ENCODE results near the gene OLFML2A.

DNA sequence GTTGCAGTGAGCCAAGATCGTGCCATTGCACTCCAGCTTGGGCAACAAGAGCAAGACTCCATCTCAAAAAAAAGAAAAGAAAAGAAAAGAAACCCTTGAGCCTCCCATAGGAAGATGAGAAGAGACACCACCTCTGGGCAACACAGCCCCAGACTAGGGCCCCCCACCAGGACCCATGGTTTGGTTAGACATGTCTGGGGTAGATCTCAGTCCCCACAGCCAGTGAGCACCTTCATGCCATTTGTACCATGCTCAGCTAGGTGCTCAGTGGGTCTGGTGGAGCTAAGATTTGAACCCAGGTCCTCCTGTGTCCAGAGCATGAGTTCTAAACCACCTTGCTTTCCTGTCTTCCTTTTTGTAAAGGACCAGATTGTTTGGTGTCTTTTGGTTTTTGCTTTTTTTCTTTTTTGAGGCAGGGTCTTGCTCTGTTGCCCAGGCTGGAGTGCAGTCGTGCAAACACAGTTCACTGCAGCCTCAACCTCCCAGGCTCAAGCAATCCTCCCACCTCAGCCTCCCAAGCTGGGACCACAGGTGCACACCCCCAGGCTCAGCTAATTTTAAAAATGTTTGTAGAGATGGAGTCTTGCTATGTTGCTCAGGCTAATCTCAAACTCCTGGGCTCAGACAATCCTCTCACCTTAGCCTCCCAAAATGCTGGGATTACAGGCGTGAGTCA, 11.7 kb downstream of the OLFML2A start:
- TF ChIP-seq EP300 (IDR thresholded peaks at IDR 0.05): no peak
- TF ChIP-seq, protein P1, sequence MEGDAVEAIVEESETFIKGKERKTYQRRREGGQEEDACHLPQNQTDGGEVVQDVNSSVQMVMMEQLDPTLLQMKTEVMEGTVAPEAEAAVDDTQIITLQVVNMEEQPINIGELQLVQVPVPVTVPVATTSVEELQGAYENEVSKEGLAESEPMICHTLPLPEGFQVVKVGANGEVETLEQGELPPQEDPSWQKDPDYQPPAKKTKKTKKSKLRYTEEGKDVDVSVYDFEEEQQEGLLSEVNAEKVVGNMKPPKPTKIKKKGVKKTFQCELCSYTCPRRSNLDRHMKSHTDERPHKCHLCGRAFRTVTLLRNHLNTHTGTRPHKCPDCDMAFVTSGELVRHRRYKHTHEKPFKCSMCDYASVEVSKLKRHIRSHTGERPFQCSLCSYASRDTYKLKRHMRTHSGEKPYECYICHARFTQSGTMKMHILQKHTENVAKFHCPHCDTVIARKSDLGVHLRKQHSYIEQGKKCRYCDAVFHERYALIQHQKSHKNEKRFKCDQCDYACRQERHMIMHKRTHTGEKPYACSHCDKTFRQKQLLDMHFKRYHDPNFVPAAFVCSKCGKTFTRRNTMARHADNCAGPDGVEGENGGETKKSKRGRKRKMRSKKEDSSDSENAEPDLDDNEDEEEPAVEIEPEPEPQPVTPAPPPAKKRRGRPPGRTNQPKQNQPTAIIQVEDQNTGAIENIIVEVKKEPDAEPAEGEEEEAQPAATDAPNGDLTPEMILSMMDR (IDR thresholded peaks at IDR 0.05): no peak
- TF ChIP-seq POLR2A (IDR thresholded peaks at IDR 0.05): no peak
- no peak for TF ChIP-seq POLR2AphosphoS5 (IDR thresholded peaks at IDR 0.05)

Measured in sigmoid colon (tissue), 4 donors.